K562 (cell line): ENCODE data around the gene TUBB4B. TPM values are rescaled to one million over a fixed set of nuclear protein-coding genes. Genes with fewer than 3 reads are reported as not detected.

Experiments used
- ARHGAP35 ChIP-seq: fragments of 450-650 bp; IDR thresholded peaks from 2 replicates; pipeline ENCODE4 v1.6.1; 2018; ENCODE audit not compliant: partially characterized antibody
- BCOR ChIP-seq: fragments of 450-650 bp; IDR thresholded peaks from 2 replicates; pipeline ENCODE4 v1.6.1; 2016
- BRD4 ChIP-seq: fragments of 200-600 bp; sonication (generic); IDR thresholded peaks from 2 replicates; pipeline ENCODE4 v1.6.1; 2017; ENCODE audit warnings: inconsistent platforms
- ERF ChIP-seq: fragments of 450-650 bp; formaldehyde crosslinking; IDR thresholded peaks from 2 replicates; pipeline ENCODE4 v1.4.0; 2020; ENCODE audit warnings: mild to moderate bottlenecking, mixed read lengths
- ETV1 ChIP-seq: fragments of 450-650 bp; conservative IDR thresholded peaks from 2 replicates; pipeline ENCODE4 v1.6.1; 2016; ENCODE audit warnings: missing genetic modification characterization, control low read depth, low read depth, missing compliant biosample characterization
- GTF2A2 ChIP-seq: IDR thresholded peaks from 2 replicates; pipeline ENCODE4 v1.6.1; 2016; ENCODE audit warnings: mild to moderate bottlenecking, missing genetic modification characterization, missing compliant biosample characterization
- JUND ChIP-seq, 2 experiments: IDR thresholded peaks; 2 replicates in 1 of 2; 3 replicates in 1 of 2; pipeline ENCODE4 v1.6.1; 2011; ENCODE audit warnings: borderline replicate concordance in 2 of 2, low read depth in 2 of 2, low read length in 2 of 2, improper control_type of control experiment in 1 of 2, missing biosample characterization in 1 of 2, missing genetic modification characterization in 1 of 2, missing genetic modification reagents in 1 of 2
- PRPF4 ChIP-seq: fragments of 200-400 bp; formaldehyde crosslinking; IDR thresholded peaks from one replicate; pipeline ENCODE4 v1.6.1; 2017; ENCODE audit warnings: low read length, low read depth, mild to moderate bottlenecking; ENCODE audit not compliant: insufficient read depth, poor library complexity, severe bottlenecking
- SP1 ChIP-seq: sonication (generic); formaldehyde crosslinking; IDR thresholded peaks from 2 replicates; pipeline ENCODE4 v1.8.1; 2022; ENCODE audit warnings: mild to moderate bottlenecking, missing genetic modification reagents
- TAF15 ChIP-seq: fragments of 200-400 bp; formaldehyde crosslinking; IDR thresholded peaks from 2 replicates; pipeline ENCODE4 v1.6.1; 2017; ENCODE audit warnings: mild to moderate bottlenecking, low read depth, low read length, moderate library complexity
- ZBTB2 ChIP-seq: fragments of 450-650 bp; IDR thresholded peaks from 2 replicates; pipeline ENCODE4 v1.6.1; 2016; ENCODE audit warnings: antibody characterized with exemption
- ZEB2 ChIP-seq: fragments of 450-650 bp; IDR thresholded peaks from 2 replicates; pipeline ENCODE4 v1.6.1; 2016
- ZNF232 ChIP-seq: sonication (generic); formaldehyde crosslinking; IDR thresholded peaks from 2 replicates; pipeline ENCODE4 v1.8.0; 2022; ENCODE audit warnings: mild to moderate bottlenecking, missing genetic modification reagents
- ZNF609 ChIP-seq: sonication (generic); formaldehyde crosslinking; IDR thresholded peaks from 2 replicates; pipeline ENCODE4 v1.8.1; 2023; ENCODE audit warnings: missing genetic modification reagents, mild to moderate bottlenecking, borderline replicate concordance
- polyA plus RNA-seq, 8 experiments: library from polyadenylated mRNA; depleted of rRNA in 4 of 8; stranded (reverse) in 5 of 8; unstranded in 3 of 8; fragments of >200 nt; fragmentation: Nextera tagmentation in 2 of 8; fragmentation: Illumina TruSeq in 1 of 8; extraction: Ambion mirVana in 2 of 8; extraction: Trizol in 1 of 8; gene quantifications; 2 replicates each; pipeline versions ENCODE4 v1.2.1 to v1.2.3, GENCODE V29; 2011 to 2014; ENCODE audit warnings: inconsistent platforms in 1 of 8, missing spikeins in 1 of 8
- total RNA-seq, 7 experiments: library from RNA; depleted of rRNA in 6 of 7; stranded (reverse); fragments of >200 nt in 6 of 7; fragmentation: Illumina TruSeq in 2 of 7; extraction: Trizol in 2 of 7; gene quantifications; 2 replicates each; pipeline versions ENCODE4 v1.2.1 to v1.2.3, GENCODE V29; 2011 to 2021; ENCODE audit warnings: low replicate concordance in 1 of 7
- TF ChIP-seq, protein P1 (sequence below): sonication (generic); formaldehyde crosslinking; IDR thresholded peaks from 2 replicates; pipeline ENCODE4 v1.8.1; 2022; ENCODE audit warnings: missing genetic modification reagents
- TF ChIP-seq, protein P2 (sequence below): fragments of 450-650 bp; IDR thresholded peaks from 2 replicates; pipeline ENCODE4 v1.6.1; 2016
- TF ChIP-seq, protein P3 (sequence below): fragments of 250-450 bp; sonication (Bioruptor Pico); IDR thresholded peaks from 2 replicates; pipeline ENCODE4 v1.5.0; 2021

The TUBB4B gene
- total and polyA plus RNA-seq, 9 of the 15 experiments (the other 6 are each of a cell fraction or from before 2014, with no cell fraction given), result 24.1 to 443 (median 268) TPM

DNA sequence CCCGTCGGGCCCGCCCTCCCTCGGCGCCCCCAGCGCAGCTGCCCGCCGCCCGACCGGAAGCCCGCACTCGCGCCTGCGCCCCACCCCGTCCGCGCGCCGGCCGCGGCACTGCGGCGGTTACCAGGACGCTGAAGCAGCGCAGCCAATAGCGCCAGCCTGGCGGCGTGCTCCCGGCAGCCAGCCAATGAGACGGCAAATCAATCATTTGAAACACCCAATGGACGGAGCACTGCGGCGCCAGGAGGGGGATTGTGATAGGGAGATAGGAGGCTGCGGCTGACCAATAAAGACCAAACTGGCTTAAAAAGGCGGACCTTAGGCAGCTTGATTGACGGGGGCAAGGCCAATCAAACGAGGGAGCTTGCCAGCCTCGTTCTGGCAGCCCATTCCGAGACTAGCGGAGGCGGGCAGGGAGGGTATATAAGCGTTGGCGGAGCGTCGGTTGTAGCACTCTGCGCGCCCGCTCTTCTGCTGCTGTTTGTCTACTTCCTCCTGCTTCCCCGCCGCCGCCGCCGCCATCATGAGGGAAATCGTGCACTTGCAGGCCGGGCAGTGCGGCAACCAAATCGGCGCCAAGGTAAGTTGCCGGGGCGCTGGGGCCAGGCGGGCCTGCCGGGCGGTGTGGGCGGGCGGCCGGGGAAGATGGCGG, at the start of gene TUBB4B (continued):
- TF ChIP-seq ZNF609 (peak; percentile 63; the same call in 1 of the 2 replicates), ETV1 (tag) (peak; percentile 60), BRD4 (no peak), TAF15 (no peak), ZEB2 (no peak), ERF (CRISPR knock-in tag) (peak; percentile 88), BCOR (0 out of 2 replicates have a peak, but pooled peaks have one; percentile 8), ZNF232 (CRISPR knock-in tag) (0 out of 2 replicates have a peak, but pooled peaks have one; percentile 57), JUND (IDR thresholded peaks at IDR 0.05; ENCODE audit: borderline replicate concordance, low read depth, low read length) (no peak), JUND (tag; IDR thresholded peaks at IDR 0.05; ENCODE audit: borderline replicate concordance, low read depth, low read length) (peak; percentile 43; the same call in 1 of the 3 replicates), GTF2A2 (tag) (peak; percentile 96), SP1 (peak; percentile 95), ARHGAP35 (no peak), PRPF4 (peak; percentile 98), ZBTB2 (no peak)
- TF ChIP-seq, protein P1, sequence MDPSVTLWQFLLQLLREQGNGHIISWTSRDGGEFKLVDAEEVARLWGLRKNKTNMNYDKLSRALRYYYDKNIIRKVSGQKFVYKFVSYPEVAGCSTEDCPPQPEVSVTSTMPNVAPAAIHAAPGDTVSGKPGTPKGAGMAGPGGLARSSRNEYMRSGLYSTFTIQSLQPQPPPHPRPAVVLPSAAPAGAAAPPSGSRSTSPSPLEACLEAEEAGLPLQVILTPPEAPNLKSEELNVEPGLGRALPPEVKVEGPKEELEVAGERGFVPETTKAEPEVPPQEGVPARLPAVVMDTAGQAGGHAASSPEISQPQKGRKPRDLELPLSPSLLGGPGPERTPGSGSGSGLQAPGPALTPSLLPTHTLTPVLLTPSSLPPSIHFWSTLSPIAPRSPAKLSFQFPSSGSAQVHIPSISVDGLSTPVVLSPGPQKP (CRISPR knock-in tag), result no peak
- TF ChIP-seq, protein P2, sequence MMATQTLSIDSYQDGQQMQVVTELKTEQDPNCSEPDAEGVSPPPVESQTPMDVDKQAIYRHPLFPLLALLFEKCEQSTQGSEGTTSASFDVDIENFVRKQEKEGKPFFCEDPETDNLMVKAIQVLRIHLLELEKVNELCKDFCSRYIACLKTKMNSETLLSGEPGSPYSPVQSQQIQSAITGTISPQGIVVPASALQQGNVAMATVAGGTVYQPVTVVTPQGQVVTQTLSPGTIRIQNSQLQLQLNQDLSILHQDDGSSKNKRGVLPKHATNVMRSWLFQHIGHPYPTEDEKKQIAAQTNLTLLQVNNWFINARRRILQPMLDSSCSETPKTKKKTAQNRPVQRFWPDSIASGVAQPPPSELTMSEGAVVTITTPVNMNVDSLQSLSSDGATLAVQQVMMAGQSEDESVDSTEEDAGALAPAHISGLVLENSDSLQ, result peak; percentile 100
- TF ChIP-seq, protein P3, sequence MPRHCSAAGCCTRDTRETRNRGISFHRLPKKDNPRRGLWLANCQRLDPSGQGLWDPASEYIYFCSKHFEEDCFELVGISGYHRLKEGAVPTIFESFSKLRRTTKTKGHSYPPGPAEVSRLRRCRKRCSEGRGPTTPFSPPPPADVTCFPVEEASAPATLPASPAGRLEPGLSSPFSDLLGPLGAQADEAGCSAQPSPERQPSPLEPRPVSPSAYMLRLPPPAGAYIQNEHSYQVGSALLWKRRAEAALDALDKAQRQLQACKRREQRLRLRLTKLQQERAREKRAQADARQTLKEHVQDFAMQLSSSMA (CRISPR knock-in tag), result no peak
